Measurements from ENCODE around the gene LAMC3.

The LAMC3 gene

GRCh38 chr9:131008909-131009618 lies at the start of gene LAMC3:
TSS of gene LAMC3 (plus strand) at chr9:131009174. CDS start at chr9:131009215, 41 bp downstream.
- no peak for DNase-seq (ENCODE audit: low spot score)

GRCh38 chr9:130959809-130960334 lies 49.1 kb upstream of the LAMC3 start:
- DNase-seq (ENCODE audit: low spot score): no peak

DNA sequence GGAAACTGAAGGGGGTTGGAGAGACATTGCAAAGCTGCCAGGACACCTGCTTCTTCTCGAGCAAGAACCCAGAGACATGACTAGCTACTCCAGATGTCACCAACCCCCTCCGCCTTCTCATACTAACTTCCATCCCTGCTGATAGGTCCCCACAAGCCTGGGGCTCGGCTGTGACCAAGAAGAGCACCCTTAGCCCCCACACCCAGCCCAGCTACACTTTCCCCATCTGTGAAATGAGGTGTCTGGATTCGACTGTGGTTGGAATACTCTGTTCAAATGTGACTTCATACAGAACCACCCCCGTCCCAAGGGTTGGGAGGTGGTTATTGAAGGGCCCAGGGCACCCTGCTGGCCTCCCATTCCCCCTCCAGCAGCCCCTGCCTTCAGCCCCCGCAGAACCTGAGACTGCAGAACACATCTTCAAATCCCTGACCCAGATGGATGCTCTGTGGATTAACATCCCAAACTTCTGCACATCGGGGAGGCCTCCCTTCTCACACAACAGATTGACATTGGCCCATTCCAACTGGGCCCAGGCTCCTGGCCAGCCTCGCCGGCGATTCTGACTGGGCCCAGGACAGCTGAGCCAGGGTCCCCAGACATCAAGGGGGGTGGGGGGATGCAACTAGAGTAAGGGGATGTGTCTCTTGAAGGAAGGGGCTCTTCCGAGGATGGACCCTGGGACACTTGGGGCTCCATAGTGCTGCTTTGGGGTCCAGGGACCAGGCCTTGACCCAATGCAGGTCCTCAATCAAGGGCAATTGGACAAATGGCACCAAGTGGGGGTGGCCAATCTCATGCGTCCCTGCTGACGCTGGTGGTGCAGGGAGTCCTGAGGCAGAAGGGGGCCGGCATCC lies 48.2 kb upstream of the LAMC3 start:
- DNase-seq (ENCODE audit: low spot score): no peak

DNA sequence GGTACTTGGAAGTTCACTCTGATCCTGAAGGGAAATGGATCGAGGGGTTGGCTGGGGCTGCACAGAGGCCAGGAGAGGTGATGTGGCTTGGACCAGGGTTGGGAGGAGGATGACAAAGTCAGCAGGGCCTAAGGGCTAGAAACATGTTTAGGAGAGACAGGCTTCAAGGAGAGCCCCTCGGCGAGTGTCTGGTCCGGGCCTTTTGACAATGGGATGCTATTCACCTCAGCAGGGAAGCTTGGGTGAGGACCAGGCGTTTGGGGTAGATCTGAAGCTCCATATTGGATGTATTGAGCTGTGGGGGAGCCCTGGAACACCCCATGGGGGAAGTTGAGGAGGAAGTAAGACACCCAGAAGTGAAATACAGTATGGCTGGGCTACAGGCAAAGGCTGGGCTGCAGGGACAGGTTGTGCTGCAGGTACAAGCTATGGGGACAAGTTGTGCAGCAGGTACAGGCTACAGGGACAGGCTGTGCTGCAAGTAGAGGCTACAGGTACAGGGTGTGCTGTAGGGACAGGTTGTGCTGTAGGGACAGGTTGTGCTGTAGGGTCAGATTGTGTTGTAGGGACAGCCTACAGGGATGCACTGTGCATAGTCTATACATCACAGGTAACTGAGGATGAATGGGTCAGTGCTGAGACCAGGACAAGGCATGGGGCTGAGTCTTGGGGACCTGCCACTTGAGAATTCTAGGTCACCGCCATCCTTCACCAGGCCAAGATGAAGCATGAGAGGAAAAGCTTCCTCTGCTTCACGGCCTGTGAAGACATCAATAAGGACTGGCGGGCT lies 47.3 kb upstream of the LAMC3 start:
- DNase-seq (ENCODE audit: low spot score): no peak

- DNase-seq (ENCODE audit: low spot score): no peak
These were observed 46.3 kb upstream of the LAMC3 start for GRCh38 chr9:130962418-130963316.

DNA sequence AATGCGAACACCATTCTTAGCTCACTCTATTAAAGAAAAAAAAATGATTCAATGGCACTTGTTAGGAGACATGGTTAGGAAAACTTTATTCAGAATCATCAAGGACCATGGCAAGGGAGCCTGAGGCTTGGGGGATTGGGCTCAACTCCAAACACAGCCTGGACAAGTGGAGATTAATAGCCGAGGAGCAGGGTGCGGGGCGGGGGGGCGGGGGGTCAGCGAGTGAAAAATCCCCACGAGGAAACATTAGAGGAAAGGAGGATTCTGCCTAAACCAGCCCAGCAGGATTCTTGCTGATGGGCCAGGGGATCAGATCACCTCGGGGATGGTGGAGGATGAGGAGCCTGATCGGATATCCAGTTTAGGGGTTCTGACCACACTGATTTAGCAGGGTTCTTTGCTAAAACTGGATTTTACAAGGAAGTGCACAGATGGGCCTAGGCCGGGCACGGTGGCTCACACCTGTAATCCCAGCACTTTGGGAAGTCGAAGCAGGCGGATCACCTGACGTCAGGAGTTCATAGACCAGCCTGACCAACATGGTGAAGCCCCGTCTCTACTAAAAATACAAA lies 45.6 kb upstream of the LAMC3 start:
- no peak for DNase-seq (ENCODE audit: low spot score)

- DNase-seq (ENCODE audit: low spot score): no peak
These were observed 45.1 kb upstream of the LAMC3 start for GRCh38 chr9:130963916-130964315.

GRCh38 chr9:130965680-130966079 lies 43.3 kb upstream of the LAMC3 start:
- no peak for DNase-seq (ENCODE audit: low spot score)

GRCh38 chr9:130970052-130970451 lies 38.9 kb upstream of the LAMC3 start:
- no peak for DNase-seq (ENCODE audit: low spot score)

DNA sequence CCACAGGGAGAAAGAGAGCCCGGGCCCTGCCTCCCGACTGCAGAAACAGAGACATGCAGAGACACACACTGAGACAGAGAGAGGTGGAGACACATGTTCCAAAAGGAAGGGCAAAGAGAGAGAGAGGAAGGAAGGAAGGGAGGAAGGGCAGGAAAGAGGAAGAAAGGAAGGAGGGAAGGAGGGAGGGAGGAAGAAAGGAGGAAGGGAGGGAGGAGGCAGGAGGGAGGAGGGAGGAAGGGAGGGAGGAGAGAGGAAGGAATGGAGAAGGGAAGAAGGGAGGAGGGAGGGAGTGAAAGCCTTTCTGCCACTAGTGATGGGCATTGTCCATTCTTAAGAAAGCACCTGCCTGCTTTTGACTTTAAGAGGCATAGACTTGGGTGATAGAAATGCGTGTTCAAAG lies 38.1 kb upstream of the LAMC3 start:
- no peak for DNase-seq (ENCODE audit: low spot score)

DNA sequence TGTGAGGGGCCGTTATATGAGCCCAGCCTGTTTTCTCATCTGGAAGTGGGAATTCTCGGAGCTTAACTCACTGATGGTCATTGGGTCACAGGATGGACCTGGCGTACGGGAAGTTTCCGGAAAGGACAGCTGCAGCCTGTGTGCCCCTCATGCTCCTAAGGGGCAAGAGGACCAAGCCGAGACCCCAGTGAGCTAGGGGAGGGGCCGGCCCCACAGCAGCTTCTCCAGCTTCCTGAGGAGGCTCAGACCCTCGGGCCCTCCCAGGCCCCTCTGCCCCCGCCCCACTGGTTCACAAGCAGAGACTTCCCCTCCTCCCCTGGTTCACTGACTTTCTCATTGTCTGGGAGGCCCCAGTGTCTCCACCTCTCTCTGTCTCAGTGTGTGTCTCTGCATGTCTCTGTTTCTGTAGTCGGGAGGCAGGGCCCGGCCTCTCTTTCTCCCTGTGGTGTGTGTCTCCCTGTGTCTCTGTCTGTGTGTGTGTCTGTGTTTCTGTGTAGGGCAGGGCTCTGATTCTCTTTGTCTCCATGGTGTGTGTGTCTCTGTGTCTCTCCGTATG lies 37.6 kb upstream of the LAMC3 start:
- DNase-seq (ENCODE audit: low spot score): no peak

DNA sequence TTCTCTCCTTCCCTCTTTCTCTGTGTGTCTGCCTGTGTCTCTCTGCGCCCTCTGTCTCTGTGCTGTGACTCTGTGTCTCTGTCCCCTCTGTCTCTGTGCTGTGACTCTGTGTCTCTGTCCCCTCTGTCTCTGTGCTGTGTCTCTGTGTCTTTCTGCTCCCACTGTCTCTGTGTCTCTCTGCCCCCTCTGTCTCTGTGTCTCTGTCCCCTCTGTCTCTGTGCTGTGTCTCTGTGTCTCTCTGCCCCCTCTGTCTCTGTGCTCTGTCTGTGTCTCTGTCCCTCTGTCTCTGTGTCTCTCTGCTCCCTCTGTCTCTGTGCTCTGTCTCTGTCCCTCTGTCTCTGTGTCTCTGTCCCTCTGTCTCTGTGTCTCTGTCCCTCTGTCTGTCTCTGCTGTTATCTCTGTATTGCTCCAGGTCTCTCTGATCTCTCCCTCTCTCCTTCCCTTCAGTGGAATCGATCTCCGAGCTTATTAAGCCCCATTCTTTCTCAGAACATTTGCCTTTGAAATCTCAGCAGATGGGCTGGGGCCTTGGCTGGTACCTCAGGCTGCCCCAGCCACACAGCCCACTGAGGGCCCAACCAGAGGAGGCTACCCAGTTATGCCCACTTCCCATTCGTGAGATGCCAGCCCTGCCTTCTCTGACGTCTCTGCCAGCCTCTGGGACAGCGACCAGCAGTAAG lies 36.6 kb upstream of the LAMC3 start:
- DNase-seq (ENCODE audit: low spot score): no peak

- DNase-seq (ENCODE audit: low spot score): no peak
These were observed 35.9 kb upstream of the LAMC3 start for GRCh38 chr9:130972957-130973685.

DNA sequence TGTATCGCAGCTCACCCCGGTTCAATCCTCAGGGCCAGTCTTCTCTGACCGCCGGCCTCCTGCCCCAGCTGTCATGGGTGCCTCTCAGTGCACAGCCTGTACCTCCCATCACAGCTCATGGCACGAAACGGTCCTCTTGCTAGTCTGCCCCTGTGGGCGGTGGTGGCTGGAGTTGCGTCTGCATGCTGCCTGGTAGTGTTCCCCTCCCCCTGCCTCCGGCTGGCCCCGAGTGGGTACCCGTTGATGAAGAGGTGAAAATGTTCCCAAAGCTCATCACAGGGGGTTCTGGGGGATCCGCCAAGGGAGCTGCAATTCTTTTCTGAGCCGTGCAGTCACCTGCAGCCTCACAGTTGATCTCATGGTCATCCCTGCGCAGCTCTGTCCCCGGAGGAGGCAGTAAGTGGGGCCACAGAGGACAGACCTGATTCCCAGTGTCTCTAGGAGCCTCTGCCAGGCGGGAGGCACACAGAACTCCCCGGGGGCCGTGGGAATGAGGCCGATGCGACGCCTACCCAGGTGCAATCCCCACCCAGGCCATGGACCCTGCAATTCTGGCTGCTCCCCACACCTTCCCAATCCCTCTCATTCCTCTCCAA lies 35.2 kb upstream of the LAMC3 start:
- DNase-seq (ENCODE audit: low spot score): no peak

DNA sequence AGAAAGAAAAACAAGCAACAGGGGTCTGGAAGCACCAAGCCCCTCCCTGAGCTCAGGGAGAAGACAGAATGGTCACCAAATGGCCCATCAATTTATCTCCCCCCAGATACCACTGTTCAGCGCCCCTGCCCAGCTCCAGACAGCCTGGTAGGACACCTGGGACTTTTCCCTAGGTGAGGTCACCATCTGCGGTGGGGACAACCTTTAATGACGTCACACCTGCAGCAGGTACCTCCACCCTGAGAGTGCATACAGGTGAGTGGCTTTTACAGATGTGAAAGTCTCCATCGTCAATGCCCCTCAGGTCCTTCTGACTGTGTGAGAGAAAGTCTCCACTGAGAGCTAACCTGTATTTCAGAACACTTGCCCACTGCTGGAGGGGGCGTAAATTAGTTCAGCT lies 34.3 kb upstream of the LAMC3 start:
- no peak for DNase-seq (ENCODE audit: low spot score)

- DNase-seq (ENCODE audit: low spot score): no peak
These were observed 33.8 kb upstream of the LAMC3 start for GRCh38 chr9:130975156-130975555.

DNA sequence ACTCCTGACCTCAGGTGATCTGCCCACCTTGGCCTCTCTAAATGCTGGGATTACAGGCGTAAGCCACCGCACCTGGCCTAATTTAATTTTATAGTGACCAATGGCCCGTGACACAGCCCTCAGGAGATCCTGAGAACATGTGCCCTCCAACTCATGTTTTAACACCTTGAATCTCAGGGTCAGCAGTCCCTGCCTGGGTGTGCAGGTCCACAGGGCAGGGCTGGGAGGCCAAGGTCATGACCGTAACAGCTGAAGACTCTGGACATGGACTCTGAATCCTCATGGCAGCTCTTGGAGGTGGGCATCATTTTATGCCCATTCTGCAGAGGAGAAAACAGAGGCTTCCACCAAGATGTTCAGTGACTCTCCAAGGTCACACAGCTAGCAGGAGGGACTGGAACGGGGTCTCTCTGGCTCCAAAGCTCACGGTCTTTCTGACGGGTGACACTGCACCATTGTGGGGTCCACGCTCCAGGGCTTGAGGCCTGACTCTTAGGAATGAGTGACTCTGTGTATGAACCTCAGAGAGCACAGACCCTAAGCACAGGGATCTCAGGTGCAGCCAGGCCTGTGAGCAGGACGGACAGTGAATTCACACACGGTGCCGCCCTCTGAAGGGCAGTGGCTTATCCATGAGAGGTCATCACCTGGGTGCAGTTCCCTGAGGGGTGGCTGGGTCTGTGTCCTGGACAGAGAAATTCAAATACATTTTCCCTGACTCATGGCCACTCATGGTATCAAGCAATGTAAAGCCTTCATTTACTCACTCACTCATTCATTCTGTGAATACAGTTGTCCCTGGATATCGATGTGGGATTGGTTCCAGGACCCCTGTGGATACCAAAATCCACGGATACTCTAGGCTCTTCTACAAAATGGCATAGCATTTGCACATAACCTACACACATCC lies 32.8 kb upstream of the LAMC3 start:
- no peak for DNase-seq (ENCODE audit: low spot score)

GRCh38 chr9:130977811-130978221 lies 31.2 kb upstream of the LAMC3 start:
- DNase-seq (ENCODE audit: low spot score): no peak
